Activated T-cell treated with anti-CD3 and anti-CD28 coated beads for 4 hours (primary cell): Measurements from ENCODE around the gene GCNT2.
"Not testable (repeated sequence)": the region's sequence is repeated elsewhere in the genome, so short reads cannot be mapped to it uniquely, and the experiment has no call there.

Experiments
- DNase-seq: peaks from one replicate; pipeline ENCODE4 v3.0.0-alpha.2; 2020

Gene GCNT2

GRCh38 chr6:10514049-10514780 lies 6.9 kb upstream of the GCNT2 start:
- DNase-seq = no peak

GRCh38 chr6:10516953-10517352 lies 4.2 kb upstream of the GCNT2 start:
- DNase-seq = no peak

GRCh38 chr6:10518557-10519407 lies 2.4 kb upstream of the GCNT2 start:
- no peak for DNase-seq

GRCh38 chr6:10519408-10519697 lies 1.8 kb upstream of the GCNT2 start:
- DNase-seq = not testable (repeated sequence)

DNA sequence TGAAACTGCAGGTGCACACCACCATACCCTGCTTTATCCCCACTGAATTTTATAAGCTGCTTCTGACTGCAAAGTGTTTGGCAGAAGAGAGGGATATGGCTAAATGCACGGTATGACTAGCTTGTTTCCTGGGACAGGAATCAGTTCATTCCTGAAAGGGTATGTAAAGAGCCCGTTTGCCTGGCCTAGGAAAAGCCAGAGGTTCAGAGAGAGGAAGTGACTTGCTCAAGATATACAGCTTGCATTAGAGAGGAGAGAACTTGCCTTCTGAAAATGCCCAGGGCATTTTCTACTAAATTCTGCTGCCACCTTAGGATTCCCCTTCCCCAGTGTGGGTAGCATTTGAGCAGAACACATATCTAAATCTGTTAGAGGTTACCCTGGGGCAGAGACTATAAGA lies 683 bp upstream of the GCNT2 start:
- no peak for DNase-seq

- DNase-seq = no peak
Observed at GRCh38 chr6:10522929-10523573, 1.9 kb downstream of the GCNT2 start.

DNA sequence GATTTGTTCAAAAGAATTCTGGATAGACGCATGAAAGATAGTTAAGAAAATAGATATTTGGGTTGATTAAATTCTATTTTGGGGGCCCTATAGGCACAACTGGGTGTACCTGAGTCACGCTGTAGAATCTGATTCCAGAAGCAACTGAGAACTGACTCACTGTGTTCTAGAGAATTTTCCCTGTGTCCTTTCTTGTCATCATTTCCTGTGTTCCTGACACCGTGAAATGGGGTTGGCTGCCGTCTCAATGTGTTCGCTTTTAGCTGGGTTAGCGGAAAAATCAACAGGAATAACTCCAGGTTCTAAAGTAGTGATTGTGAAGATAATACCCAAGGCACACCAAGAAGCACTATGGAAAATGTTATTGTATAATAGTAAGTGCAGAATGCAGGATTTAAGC lies 5.0 kb downstream of the GCNT2 start:
- no peak for DNase-seq

- no peak for DNase-seq
Observed at GRCh38 chr6:10528158-10528981, 7.2 kb downstream of the GCNT2 start.

DNA sequence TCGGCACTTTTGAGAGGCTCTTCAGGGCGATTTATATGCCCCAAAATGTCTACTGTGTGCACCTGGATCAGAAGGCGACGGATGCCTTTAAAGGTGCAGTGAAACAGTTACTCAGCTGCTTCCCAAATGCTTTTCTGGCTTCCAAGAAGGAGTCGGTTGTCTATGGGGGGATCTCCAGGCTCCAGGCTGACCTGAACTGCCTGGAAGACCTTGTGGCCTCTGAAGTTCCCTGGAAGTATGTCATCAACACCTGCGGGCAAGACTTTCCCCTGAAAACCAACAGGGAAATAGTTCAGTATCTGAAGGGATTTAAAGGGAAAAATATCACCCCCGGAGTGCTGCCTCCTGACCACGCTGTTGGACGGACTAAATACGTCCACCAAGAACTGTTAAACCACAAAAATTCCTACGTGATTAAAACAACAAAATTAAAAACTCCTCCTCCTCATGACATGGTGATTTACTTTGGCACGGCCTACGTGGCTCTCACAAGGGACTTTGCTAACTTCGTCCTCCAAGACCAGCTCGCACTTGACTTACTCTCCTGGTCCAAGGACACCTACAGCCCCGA lies 8.2 kb downstream of the GCNT2 start:
- DNase-seq = no peak

- DNase-seq = not testable (repeated sequence)
Observed at GRCh38 chr6:10529828-10530374, 8.8 kb downstream of the GCNT2 start.

GRCh38 chr6:10531503-10531902 lies 10.4 kb downstream of the GCNT2 start:
- DNase-seq = no peak

DNA sequence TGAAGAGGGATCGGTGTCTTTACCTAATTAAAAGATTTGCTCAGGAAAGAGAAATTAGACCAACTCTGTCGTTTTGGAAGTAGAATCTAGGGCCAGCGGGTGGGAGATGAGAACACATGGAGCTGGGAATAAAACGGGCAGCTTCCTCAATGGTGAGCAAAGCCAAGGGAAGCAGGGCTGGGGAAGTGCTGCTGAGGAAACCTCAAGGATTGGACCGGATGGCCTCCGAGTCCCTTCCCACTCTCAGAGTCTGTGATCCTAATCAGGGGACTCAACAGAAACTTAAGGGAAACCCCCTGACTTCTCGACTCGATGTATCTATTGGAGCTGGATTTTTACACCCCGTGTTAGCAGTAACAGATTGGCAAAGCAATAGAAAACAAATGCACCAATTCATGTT lies 10.8 kb downstream of the GCNT2 start:
- no peak for DNase-seq

- no peak for DNase-seq
Observed at GRCh38 chr6:10532392-10532791, 11.2 kb downstream of the GCNT2 start.

GRCh38 chr6:10534419-10534762 lies 13.2 kb downstream of the GCNT2 start:
- no peak for DNase-seq

DNA sequence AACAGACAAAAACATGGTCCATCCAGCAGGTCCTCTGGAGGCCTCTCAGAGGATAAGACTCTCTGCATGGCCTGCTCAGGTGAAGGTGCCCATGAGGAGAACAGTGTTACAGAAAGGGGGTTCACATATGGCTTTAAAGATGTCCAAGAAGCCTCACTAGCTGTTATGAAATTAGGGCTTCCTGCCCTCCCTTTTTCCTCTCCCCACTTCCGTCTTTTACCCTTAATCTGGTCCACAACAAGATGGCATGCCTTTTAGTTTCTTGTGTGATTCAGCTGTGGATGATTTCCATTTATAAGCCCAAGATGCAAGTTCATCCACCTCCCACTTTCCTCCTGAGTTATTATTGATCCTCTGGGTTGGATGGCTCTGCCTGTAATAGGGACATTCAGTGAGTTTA lies 14.0 kb downstream of the GCNT2 start:
- DNase-seq = no peak

- no peak for DNase-seq
Observed at GRCh38 chr6:10537726-10538125, 16.6 kb downstream of the GCNT2 start.

- DNase-seq = no peak
Observed at GRCh38 chr6:10540073-10540746, 19.1 kb downstream of the GCNT2 start.

- no peak for DNase-seq
Observed at GRCh38 chr6:10541591-10541990, 20.4 kb downstream of the GCNT2 start.

DNA sequence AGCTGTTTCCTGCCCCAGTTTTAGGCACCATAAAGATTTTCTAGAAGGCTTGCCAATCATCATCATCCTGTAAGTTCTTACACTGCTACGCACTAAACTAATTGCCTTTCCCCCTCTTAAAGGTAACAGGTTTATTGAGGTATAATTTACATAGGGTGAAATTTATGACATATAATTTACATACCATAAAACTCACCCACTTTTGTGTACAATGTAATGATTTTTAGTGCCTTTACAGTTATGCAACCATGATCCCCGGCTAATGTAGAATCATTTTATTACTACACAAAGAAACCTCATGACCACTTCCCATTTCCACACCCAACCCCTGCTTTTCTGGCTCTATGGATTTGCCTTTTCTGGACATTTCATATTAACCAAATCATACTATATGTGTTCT lies 21.1 kb downstream of the GCNT2 start:
- no peak for DNase-seq

DNA sequence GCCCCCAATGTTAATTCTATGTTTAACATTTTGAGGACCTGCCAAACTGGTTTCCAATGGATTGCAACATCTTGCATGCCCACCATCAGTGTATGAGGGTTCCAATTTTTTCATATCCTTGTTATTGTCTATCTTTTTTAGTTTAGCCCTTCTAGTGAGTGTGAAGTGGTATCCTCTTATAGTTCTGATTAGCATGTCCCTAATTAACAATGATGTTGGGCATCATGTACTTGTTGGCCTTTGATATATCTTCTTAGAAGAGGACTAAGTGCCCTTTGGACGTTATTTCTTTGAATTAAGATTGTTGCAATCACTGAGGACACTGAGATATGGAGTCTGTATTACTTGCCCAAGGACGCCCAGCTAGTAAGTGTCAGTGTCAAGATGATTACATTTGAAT lies 22.3 kb downstream of the GCNT2 start:
- no peak for DNase-seq

- no peak for DNase-seq
Observed at GRCh38 chr6:10545482-10545881, 24.3 kb downstream of the GCNT2 start.

- DNase-seq = no peak
Observed at GRCh38 chr6:10547809-10548208, 26.7 kb downstream of the GCNT2 start.
